ACC112 (cell line): ENCODE data around the gene ST3GAL3.

Experiments used
- H2AFZ ChIP-seq: fragments of 200-600 bp; sonication (generic); one replicate; pipeline ENCODE4 v1.6.0; 2017; ENCODE audit warnings: antibody characterized with exemption, low read length; ENCODE audit not compliant: unreplicated experiment
- H3K27ac ChIP-seq: fragments of 200-600 bp; sonication (generic); 2 replicates; pipeline ENCODE4 v1.5.1; 2014; ENCODE audit warnings: low read depth, mild to moderate bottlenecking, antibody characterized with exemption, low read length, moderate library complexity
- H3K27me3 ChIP-seq: fragments of 200-600 bp; sonication (generic); 2 replicates; pipeline ENCODE4 v1.6.1; 2014; ENCODE audit warnings: mild to moderate bottlenecking, antibody characterized with exemption, low read length, moderate library complexity, mixed read lengths; ENCODE audit not compliant: insufficient read depth
- H3K36me3 ChIP-seq: fragments of 200-600 bp; sonication (generic); 2 replicates; pipeline ENCODE4 v1.6.1; 2016; ENCODE audit warnings: mild to moderate bottlenecking, antibody characterized with exemption, low read length, moderate library complexity, mixed read lengths; ENCODE audit not compliant: insufficient read depth
- H3K4me1 ChIP-seq: fragments of 200-600 bp; sonication (generic); one replicate; pipeline ENCODE4 v1.6.1; 2016; ENCODE audit warnings: low read length, mixed read lengths; ENCODE audit not compliant: insufficient read depth, unreplicated experiment, control insufficient read depth
- H3K4me3 ChIP-seq: fragments of 200-600 bp; sonication (generic); 2 replicates; pipeline ENCODE4 v1.5.1; 2014; ENCODE audit warnings: mild to moderate bottlenecking, low read depth, low read length
- H3K79me2 ChIP-seq: fragments of 200-600 bp; sonication (generic); one replicate; pipeline ENCODE4 v1.6.0; 2016; ENCODE audit warnings: low read length; ENCODE audit not compliant: control insufficient read depth, unreplicated experiment, insufficient read depth

Gene ST3GAL3

GRCh38 chr1:43962324-43962723 lies 255.0 kb downstream of the ST3GAL3 start:
- Histone ChIP-seq H3K27me3 (no peaks in the 10 kb centered on the region), H3K4me1 (no peaks in the 10 kb centered on the region), H2AFZ (no peak overlapping the region), H3K4me3 (no peak overlapping the region), H3K36me3 (no peaks in the 10 kb centered on the region; the same call in 1 of the 2 replicates), H3K79me2 (no peaks in the 10 kb centered on the region), H3K27ac (no peak overlapping the region)

DNA sequence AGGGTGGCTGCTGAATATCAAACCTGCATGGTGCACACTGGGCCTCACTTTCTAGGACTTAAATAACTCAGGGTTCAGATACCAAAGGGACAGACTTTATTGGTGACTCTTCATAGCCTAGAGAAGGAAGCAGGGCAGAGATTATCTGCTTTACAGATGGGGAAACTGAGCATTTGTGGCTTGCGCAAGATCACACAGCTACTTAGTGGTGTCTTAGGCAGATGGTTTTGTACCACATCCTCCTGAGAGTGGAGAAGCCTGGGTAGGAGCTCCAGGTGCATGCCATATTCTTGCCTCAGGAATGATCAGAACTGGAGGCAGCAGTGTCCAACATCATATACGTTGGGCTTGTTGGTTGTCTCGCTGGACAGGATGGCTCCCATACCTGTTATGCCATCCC lies 255.7 kb downstream of the ST3GAL3 start:
- H3K27ac ChIP-seq = no peak overlapping the region
- H3K4me3 ChIP-seq = no peak overlapping the region
- no peaks in the 10 kb centered on the region for H3K79me2 ChIP-seq
- H2AFZ ChIP-seq = no peak overlapping the region
- H3K36me3 ChIP-seq = no peaks in the 10 kb centered on the region; the same call in 1 of the 2 replicates
- no peaks in the 10 kb centered on the region for H3K4me1 ChIP-seq
- no peaks in the 10 kb centered on the region for H3K27me3 ChIP-seq

DNA sequence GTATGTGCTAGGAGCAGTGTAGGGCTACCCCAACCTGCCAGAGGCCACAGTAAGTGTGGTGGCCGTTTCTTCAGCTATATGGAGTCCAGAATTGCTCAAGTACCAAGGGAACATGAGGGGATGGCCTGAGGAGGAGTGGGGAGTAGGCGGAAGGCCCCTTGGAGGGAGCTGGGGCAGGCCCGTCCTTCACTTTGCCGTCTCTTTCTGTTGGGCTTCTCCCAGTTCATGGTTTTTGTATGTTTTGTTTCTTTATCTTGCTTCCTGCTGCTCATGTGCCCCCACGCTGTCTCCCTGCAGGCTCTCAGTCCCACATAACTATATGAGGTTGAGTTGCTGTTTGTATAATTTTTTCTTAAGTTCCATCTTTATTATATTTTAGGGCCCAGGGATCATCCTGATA lies 256.6 kb downstream of the ST3GAL3 start:
- H3K27ac ChIP-seq = no peak overlapping the region
- H3K36me3 ChIP-seq = no peaks in the 10 kb centered on the region; the same call in 1 of the 2 replicates
- no peaks in the 10 kb centered on the region for H3K27me3 ChIP-seq

DNA sequence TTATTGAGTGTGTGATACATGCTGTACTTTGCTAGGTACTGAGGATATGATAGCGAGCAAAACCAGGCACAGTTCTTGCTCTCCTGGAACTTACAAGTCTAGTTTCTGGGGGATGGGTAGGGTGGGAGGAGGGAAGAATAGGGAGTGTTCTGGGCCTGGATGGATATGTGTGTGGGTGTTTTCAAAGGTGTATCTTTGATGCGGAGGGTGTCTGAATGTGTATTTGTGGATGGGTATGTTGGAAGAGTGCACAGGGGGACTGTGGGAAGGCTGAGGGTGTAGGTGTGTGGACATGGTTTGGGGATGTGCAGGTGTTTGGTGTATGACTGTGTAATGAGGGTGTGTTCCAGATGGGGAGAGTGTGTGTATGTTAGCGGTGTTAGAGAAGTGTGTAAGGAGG lies 258.0 kb downstream of the ST3GAL3 start:
- no peaks in the 10 kb centered on the region for H3K4me1 ChIP-seq
- H3K27ac ChIP-seq = no peak overlapping the region
- H3K36me3 ChIP-seq = no peaks in the 10 kb centered on the region; the same call in 1 of the 2 replicates
- H3K4me3 ChIP-seq = no peak overlapping the region
- no peak overlapping the region for H2AFZ ChIP-seq
- H3K79me2 ChIP-seq = peaks cover 2% of the 10 kb centered on the region
- no peaks in the 10 kb centered on the region for H3K27me3 ChIP-seq

More for the DNA sequence above, 256.6 kb downstream of the ST3GAL3 start:
- no peak overlapping the region for H2AFZ ChIP-seq
- H3K4me1 ChIP-seq = no peaks in the 10 kb centered on the region
- no peak overlapping the region for H3K4me3 ChIP-seq
- no peaks in the 10 kb centered on the region for H3K79me2 ChIP-seq

DNA sequence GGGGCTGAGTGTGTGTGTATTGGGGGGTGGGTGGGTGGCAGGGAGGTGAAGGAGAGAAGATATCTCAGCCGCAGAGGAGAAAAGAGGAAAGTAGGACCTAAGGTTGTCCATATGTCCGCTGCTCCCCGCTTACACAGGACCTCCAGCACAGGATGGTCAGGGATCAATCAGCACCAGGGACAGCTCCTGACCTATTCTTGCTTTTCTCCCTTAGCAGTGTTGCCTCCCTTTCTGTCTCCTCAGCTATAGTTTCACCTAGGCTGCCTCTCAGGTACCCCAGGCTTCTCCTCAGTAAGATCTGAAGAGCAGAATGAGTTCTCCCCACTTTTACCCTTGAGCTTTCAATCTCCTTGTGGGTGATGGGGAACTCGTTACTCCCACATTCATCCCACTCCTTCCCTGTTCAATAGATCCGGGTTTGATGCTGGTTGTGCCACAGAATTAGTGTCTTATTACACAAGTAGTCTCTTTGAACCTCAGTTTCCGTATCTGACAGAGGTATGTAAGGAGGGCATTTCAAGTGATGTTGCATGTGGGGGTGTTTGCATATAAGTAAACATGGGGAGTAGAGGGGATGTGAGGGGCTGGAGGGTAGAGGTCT lies 261.1 kb downstream of the ST3GAL3 start:
- no peaks in the 10 kb centered on the region; the same call in 1 of the 2 replicates for H3K36me3 ChIP-seq
- H3K27ac ChIP-seq = no peak overlapping the region
- H3K4me3 ChIP-seq = no peak overlapping the region
- peaks cover 7% of the 10 kb centered on the region for H3K4me1 ChIP-seq
- H3K27me3 ChIP-seq = no peaks in the 10 kb centered on the region
- H2AFZ ChIP-seq = no peak overlapping the region
- H3K79me2 ChIP-seq = peaks cover 7% of the 10 kb centered on the region

GRCh38 chr1:43969416-43969745 lies 262.0 kb downstream of the ST3GAL3 start:
- Histone ChIP-seq H3K36me3 (no peaks in the 10 kb centered on the region; the same call in 1 of the 2 replicates), H2AFZ (no peak overlapping the region), H3K27me3 (no peaks in the 10 kb centered on the region), H3K27ac (no peak overlapping the region), H3K79me2 (peaks cover 7% of the 10 kb centered on the region), H3K4me3 (no peak overlapping the region), H3K4me1 (peaks cover 7% of the 10 kb centered on the region)

GRCh38 chr1:43969746-43970466 lies 262.6 kb downstream of the ST3GAL3 start, which contains the start of gene DPH2:
Gene DPH2 (plus strand): TSS chr1:43970010. CDS start chr1:43970176, 166 bp downstream.
- Histone ChIP-seq H3K4me3 (peak within 1 kb of the TSS; percentile 99), H3K4me1 (peaks cover 7% of the 10 kb centered on the region), H3K36me3 (no peaks in the 10 kb centered on the region; the same call in 1 of the 2 replicates), H3K27ac (no peak within 1 kb of the TSS), H2AFZ (peak within 1 kb of the TSS; percentile 97), H3K79me2 (peaks cover 9% of the 10 kb centered on the region), H3K27me3 (no peaks in the 10 kb centered on the region)

DNA sequence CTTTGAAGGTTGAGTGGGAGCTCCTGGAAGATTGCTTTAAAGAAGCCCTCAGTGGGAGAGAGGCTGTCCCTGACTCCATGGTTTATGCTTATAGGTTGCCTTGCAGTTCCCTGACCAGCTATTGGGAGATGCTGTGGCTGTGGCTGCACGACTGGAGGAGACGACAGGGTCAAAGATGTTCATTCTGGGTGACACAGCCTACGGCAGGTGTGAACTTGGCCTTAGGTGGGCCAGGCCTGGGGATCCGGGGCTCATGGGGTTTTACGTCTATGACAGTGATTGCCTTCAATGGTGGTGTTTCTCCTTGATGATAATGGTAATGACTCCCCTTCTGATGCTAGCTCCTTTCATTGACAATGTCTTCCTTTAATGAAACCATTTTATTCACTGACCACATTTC lies 263.2 kb downstream of the ST3GAL3 start:
- Histone ChIP-seq H3K4me3 (peak overlapping the region; percentile 99), H3K27ac (no peak overlapping the region), H3K4me1 (peaks cover 7% of the 10 kb centered on the region), H3K79me2 (peaks cover 14% of the 10 kb centered on the region), H3K36me3 (no peaks in the 10 kb centered on the region; the same call in 1 of the 2 replicates), H3K27me3 (no peaks in the 10 kb centered on the region), H2AFZ (peak overlapping the region; percentile 97)

DNA sequence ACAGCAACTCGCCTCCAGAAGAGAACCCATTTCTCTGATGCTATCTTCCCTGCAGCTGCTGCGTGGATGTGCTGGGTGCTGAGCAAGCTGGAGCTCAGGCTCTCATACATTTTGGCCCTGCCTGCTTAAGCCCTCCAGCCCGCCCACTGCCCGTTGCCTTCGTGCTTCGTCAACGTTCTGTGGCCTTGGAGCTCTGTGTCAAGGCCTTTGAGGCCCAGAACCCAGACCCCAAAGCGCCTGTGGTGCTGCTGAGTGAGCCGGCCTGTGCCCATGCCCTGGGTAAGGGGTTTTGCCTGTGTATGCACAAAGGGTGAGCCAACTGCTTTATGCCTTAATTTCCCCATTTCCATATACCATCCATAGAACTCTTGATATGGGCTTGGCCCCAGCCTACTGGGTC lies 263.6 kb downstream of the ST3GAL3 start:
- Histone ChIP-seq H3K4me1 (peaks cover 8% of the 10 kb centered on the region), H2AFZ (no peak overlapping the region), H3K79me2 (peaks cover 19% of the 10 kb centered on the region), H3K4me3 (peak overlapping the region; percentile 99), H3K27ac (no peak overlapping the region), H3K36me3 (no peaks in the 10 kb centered on the region; the same call in 1 of the 2 replicates), H3K27me3 (no peaks in the 10 kb centered on the region)

DNA sequence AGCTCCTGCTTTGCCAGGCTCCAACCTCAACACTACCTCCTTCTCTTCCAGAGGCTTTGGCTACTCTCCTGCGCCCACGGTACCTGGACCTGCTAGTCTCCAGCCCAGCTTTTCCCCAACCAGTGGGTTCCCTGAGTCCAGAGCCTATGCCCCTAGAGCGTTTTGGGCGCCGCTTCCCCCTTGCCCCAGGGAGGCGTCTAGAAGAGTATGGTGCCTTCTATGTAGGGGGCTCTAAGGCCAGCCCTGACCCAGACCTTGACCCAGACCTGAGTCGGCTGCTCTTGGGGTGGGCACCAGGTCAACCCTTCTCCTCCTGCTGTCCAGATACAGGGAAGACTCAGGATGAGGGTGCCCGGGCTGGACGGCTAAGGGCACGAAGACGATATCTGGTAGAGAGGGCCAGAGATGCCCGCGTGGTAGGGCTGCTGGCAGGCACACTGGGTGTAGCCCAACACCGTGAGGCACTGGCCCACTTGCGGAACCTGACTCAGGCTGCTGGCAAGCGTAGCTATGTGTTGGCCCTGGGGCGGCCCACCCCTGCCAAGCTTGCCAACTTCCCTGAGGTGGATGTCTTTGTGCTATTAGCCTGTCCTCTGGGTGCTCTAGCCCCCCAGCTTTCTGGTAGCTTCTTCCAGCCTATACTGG lies 264.1 kb downstream of the ST3GAL3 start:
- H3K27ac ChIP-seq = no peak overlapping the region
- peak overlapping the region; percentile 99; the same call in 1 of the 2 replicates for H3K4me3 ChIP-seq
- peaks cover 14% of the 10 kb centered on the region for H3K4me1 ChIP-seq
- H3K27me3 ChIP-seq = no peaks in the 10 kb centered on the region
- no peak overlapping the region for H2AFZ ChIP-seq
- H3K79me2 ChIP-seq = peaks cover 24% of the 10 kb centered on the region
- peaks cover 5% of the 10 kb centered on the region; the same call in 1 of the 2 replicates for H3K36me3 ChIP-seq
